NCI-H1694 treated with DMSO at 0.1 percent for 48 hours (cell line): Measurements from ENCODE around the gene ST3GAL3.

ENCODE experiments used
- DNase-seq: peaks from one replicate; lab custom pipeline; 2025; lab: John Stamatoyannopoulos, UW

The ST3GAL3 gene, protein sequence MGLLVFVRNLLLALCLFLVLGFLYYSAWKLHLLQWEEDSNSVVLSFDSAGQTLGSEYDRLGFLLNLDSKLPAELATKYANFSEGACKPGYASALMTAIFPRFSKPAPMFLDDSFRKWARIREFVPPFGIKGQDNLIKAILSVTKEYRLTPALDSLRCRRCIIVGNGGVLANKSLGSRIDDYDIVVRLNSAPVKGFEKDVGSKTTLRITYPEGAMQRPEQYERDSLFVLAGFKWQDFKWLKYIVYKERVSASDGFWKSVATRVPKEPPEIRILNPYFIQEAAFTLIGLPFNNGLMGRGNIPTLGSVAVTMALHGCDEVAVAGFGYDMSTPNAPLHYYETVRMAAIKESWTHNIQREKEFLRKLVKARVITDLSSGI

DNA sequence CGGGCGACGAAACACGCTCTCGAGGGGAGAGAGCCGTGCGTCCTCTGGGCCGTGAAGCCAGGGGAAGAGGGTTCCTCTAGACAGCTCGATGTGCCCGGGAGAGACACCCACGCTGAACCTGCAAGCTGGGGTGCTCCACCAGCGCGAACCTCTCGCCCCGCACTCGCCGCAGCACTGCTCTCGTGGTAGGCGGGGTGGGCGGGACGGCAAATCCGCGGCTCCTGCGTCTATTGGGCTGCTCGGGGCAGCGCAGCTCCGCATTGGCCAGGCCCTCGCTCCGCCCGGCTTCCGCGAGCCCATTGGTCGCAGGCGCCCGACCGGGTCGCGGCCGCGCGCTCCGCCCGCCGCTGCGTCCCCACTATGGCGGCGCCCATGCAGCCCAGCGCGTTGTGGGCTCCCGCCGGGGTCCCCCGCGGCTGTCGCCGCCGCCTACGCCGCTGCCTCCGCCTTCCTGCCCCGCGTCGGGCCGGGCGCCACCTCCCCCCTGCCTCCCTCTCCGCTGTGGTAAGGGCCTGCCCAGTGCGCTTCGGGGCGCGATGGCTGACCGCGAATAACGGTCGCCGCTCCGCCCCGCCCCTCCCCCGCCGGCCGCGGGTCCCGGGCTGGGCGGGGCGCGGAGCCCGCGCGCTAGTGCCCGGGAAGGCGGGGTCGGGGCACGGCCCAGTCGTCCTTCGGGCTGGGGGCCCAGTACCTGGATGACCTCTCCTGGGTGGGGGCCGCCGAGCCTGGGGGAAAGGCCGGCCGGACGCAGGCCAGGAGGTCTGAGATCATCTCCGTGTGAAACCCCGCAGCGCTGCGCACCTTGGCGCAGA lies at the start of gene ST3GAL3:
TSS of gene ST3GAL3 (plus strand) at position 347 of the 812 bp plus-strand sequence. CDS start 28,727 bp downstream, outside the sequence.
- DNase-seq = peak; percentile 80

- DNase-seq = no peak
Measured at GRCh38 chr1:43659212-43660166, 47.8 kb upstream of the ST3GAL3 start.

DNA sequence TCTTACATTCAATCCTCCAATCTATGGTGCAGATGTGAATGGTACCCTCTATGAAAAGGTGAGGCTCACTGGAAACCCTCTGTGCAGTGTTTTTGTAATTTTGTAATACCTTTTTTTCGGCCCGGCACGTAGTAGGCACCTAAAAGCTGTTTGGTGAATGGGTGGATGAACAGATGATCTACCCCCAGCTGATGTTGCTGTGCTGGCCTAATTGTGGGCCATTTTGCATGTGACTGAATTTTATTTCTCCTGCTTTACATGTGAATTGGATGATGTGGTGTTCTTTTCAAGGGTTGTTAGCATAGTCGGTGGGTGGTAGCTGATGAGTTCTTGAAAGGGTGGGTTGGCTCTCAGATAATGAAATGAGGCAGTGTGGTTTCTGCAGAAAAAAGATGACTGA lies 47.0 kb upstream of the ST3GAL3 start:
- DNase-seq = no peak

GRCh38 chr1:43664369-43664768 lies 43.0 kb upstream of the ST3GAL3 start:
- no peak for DNase-seq

GRCh38 chr1:43666608-43667007 lies 40.7 kb upstream of the ST3GAL3 start:
- no peak for DNase-seq

DNA sequence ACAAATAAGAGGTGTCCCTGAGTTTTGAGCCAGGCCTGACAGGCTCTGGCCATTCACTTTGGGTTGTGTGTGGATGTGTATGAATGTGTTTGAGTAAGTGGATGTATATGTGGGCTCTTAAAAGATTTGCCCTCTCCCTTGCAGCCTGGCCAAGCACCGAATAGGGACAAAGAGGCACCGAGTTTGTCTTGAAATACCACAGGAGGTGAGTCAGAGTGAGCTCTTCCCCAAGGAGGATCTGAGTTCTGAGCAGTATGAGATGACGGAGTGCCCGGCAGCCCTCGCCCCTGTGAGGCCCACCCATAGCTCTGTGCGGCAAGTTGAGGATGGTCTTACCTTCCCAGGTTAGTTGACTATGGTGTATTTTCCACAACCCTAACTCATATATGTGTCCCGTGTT lies 38.4 kb upstream of the ST3GAL3 start:
- no peak for DNase-seq

DNA sequence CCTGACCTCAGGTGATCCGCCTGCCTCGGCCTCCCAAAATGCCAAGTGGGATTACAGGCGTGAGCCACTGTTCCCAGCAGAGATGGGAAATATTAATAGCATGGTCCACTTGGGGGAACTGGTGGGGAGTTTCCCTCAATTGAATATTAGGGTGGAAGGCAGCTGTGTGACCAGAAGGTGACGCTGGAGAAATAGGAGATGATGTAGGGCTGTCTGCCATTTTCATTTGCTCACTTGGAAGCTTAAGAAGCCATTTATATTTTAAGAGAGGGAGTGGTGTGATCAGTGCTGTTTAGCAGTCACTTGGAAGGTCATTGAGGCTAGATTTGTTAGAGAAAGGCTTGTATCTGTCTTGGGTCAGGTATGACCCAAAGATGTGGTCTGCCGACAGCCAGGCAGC lies 37.5 kb upstream of the ST3GAL3 start:
- DNase-seq = no peak

- DNase-seq = no peak
Measured at GRCh38 chr1:43671193-43671592, 36.1 kb upstream of the ST3GAL3 start.

DNA sequence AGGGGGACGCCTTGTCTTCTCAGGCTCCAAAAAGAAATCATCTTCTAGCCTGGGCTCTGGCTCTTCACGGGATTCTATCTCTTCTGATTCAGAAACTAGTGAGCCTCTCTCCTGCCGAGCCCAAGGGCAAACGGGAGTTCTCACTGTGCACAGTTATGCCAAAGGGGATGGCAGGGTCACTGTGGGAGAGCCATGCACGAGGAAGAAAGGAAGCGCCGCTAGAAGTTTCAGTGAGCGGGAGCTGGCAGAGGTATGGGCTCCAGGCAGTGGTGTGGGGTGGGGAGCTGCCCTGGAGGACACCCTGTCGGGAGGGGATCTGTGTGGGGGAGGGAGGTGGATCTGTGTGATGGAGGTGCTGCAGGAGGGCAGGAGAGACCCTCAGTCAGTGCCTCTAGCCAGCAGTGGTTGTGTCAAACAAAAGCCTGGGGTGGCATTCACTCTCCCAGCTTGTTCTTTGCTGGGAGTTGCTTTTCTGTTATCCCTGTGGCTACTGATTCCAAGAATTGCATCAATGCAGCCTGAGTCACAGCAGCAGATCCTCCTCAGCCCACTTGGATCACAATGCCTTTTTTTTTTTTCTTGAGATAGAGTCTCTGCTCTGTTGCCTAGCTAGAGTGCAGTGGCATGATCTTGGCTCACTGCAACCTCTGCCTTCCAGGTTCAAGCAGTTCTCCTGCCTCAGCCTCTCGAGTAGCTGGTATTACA lies 35.6 kb upstream of the ST3GAL3 start:
- DNase-seq = no peak

GRCh38 chr1:43673261-43673660 lies 34.1 kb upstream of the ST3GAL3 start:
- DNase-seq = no peak

DNA sequence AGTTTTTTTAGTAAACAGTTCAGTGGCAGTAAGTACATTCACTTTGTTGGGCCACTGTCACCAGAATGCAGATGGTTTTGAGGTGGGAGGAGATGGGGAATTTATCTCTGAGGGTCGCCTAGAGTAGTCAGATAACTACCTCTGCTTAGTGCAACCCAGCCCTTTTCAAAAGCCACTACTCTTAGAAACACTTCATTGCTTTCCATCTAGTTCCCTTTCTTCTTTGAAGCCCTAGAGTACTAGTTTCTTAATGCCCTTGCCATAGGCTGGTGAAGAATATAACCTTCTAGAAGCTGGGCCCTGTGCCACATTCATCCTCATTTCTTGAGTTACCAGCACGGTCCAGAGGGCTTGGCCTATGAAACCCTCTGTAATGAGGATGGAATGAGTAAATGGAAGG lies 28.4 kb upstream of the ST3GAL3 start:
- DNase-seq = no peak

GRCh38 chr1:43683560-43683959 lies 23.8 kb upstream of the ST3GAL3 start:
- no peak for DNase-seq

- no peak for DNase-seq
Measured at GRCh38 chr1:43686801-43687200, 20.5 kb upstream of the ST3GAL3 start.

DNA sequence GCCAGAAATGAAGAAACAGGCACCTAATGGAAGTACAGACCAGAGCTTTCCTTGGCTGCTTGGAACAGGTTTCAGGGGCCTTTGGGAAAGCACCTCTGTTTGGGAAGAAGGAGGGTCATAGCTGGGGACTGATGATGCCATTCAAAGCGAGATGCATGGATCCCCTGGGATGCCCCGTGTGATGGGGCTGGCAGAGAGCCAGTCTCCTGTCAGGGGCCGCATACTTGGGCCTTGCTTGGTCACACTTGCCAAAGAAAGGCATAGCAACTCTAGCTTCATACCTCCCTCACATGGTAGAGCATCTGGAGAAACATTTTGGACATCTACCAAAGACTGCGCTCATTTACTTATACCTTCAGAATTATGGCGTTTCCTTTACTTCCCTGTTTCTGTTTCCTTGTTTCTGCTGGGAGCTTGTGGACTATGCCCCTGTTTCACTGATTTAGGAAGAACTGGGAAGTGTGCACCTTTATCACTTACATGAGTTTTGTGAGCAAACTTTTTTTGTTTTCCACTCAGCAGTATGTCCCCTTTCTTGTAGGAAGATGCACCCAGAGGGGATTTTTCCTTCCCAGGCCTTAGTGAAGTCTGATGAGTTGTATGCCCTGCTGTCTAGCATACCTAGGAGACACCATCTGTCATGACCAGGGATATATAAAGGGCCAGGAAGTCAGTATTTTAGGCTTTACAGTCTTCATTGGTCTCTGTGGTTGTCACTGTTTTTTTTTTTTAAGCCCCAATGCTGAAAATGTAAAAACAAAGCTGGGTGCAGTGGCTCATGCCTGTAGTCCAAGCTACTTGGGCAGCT lies 19.8 kb upstream of the ST3GAL3 start:
- no peak for DNase-seq

DNA sequence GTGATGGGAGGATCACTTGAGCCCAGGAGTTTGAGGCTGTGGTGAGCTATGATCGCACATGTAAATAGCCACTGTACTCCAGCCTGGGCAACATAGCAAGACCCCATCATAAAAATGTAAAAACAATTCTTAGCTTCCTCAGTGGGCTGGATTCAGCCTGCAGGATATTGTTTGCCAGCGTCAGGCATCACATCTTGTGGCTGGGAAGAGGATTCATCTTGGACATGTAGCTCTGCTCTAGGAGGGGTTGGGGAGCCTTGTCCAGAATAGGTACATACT lies 19.3 kb upstream of the ST3GAL3 start:
- DNase-seq = no peak

DNA sequence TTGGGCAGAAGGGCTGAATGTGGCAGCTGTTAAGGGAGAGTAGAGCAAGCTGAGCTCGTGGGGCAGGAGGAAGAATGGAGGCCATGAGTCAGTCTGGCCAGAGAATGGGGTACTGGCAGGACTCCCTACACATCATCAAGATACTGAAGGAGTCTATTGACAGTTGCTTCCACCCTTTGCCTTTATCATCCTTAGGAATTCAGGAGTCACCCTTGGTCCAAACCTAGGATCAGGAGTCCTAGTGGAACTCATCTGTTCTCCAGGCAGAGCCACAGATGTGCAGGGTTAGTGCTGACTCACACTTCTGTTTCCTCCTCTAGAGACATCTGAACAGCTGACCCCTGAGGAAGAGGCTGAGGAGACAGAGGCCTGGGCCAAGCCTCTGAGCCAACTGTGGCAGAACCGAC lies 18.7 kb upstream of the ST3GAL3 start:
- no peak for DNase-seq

- no peak for DNase-seq
Measured at GRCh38 chr1:43689289-43689688, 18.0 kb upstream of the ST3GAL3 start.

DNA sequence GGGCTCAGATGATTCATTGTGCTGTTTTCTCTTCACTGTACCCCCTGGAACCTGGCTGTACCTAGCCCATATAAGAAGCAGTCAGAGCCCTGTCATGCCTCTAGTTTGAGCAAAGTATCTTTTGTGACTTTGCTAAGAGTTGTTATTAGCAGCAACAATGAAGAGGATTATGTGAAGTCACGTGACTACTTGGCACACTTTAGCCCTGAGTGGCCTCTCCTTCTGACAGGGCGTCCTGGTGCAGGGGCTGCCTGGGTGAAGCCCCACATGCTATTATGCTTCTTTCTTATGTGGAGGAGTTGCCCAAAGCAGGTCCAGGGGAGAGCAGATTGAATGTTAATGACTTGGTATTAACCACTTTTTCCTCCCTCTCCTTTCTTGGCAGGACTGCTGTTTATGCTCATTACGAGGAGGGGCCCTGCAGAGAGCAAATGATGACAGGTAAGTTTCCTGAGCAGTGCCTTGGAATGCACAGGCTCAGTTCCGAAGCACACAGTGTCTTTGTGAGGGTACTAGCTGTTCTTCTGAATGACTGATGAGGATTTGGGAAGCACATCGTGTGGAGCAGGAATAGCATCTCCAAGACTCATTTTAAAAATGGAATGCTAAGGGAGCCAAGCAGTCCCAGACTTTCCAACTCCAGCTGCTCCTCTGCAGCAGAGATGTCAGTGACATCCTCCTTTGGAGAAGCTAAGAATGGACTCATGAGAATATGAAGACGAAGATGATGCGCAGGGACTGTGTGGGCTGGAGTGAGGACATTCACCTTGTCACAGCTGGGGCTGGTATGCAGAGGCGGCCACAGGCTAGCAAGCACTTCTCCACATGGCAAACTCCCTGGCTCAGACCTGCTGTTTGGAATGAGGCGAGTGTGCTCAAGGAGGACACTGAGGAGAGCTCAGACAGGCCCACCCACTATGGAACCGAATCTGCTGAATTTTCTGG lies 15.2 kb upstream of the ST3GAL3 start:
- no peak for DNase-seq

- no peak for DNase-seq
Measured at GRCh38 chr1:43693371-43693770, 14.0 kb upstream of the ST3GAL3 start.

DNA sequence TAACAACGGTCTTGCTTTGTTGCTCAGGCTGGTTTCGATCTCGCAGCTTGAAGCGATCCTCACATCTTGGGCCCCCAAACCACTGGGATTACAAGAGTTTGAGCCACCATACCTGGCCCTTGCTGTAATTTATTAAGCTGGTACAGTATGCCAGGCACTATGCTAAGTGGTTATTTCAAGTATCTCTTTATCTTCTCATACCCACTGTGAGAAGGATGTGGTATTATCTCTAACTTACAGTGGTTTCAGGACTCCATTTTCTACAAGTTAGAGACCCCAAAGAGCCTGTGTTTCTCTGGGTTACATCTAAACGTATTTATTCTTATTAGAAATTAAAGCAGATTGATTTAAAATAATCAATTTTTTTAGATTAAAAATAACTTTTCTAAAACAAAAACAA lies 8.1 kb upstream of the ST3GAL3 start:
- no peak for DNase-seq
